ENCODE results near the gene ARHGAP11A. TPM values are rescaled to one million over a fixed set of nuclear protein-coding genes. Genes with fewer than 3 reads are reported as not detected.

The ARHGAP11A gene
- total and polyA plus RNA-seq, 2 of the 8 experiments (the other 6 are each of a cell fraction or from before 2014, with no cell fraction given), result 8.1 to 112 TPM

DNA sequence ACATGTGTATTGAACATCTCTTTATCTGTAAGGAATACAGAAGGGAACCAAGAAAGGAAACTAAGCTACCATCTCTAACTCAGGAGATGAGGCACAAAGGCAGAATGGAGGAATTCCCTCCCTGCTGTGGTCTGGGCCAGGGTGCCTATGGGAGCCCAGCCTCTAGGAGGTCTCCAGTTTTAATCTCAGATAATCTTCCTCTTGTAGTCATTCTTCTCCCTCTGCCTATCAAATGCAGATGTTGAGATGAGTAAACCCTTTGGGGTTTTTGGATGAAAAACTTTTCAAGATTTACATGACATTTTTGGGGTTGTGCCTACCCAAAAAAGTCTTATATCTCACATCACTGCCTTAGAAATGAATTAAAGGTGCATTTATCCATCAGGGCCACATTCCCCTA lies 49.5 kb downstream of the ARHGAP11A start:
- Histone ChIP-seq H4K91ac (replicated peaks; ENCODE audit: insufficient read length, low read length) (no peak overlapping the region), H3K9ac (replicated peaks in 1 of 4; ENCODE audit: extremely low read depth in 1 of 4, low read depth in 3 of 4, low read length in 3 of 4) (no peak overlapping the region), H2BK12ac (ENCODE audit: low read depth, low read length) (no peak overlapping the region), H2BK120ac (replicated peaks; ENCODE audit: low read depth, low read length) (no peak overlapping the region), H3K79me1 (ENCODE audit: low read depth, low read length) (no peaks in the 10 kb centered on the region), H2AFZ (ENCODE audit: low read length) (no peak overlapping the region), H2AK5ac (ENCODE audit: low read depth, low read length) (no peak overlapping the region), H3K9me3 (ENCODE audit: insufficient read depth in 2 of 2, low read depth in 1 of 2, low read length in 1 of 2) (no peaks in the 10 kb centered on the region), H3K18ac (ENCODE audit: extremely low read depth, low read length) (no peak overlapping the region), H4K5ac (ENCODE audit: insufficient read length, low read depth, low read length) (no peak overlapping the region), H3K27me3 (replicated peaks in 1 of 4; ENCODE audit: control insufficient read depth in 3 of 4, extremely low read depth in 1 of 4, insufficient read depth in 3 of 4, low read length in 3 of 4) (no peaks in the 10 kb centered on the region), H3K4me1 (replicated peaks in 1 of 4; ENCODE audit: control insufficient read depth in 3 of 4, insufficient read depth in 4 of 4, low read length in 3 of 4) (peaks cover under 1 to 7% (median 3%) of the 10 kb centered on the region in 4 experiments), H2BK15ac (ENCODE audit: low read length) (no peak overlapping the region), H2BK20ac (ENCODE audit: low read length) (no peak overlapping the region), H3K14ac (ENCODE audit: insufficient read length) (no peak overlapping the region), H3K23ac (ENCODE audit: insufficient read length) (no peak overlapping the region), H3K36me3 (ENCODE audit: control insufficient read depth in 2 of 4, insufficient read depth in 4 of 4, low read length in 3 of 4) (no peaks in the 10 kb centered on the region), H4K20me1 (replicated peaks in 1 of 2; ENCODE audit: control insufficient read depth in 1 of 2, insufficient read depth in 2 of 2, low read length in 2 of 2) (peaks cover 0 to 2% of the 10 kb centered on the region in 2 experiments), H3K79me2 (ENCODE audit: control insufficient read depth in 1 of 2, insufficient read depth in 2 of 2, low read length in 2 of 2) (no peaks in the 10 kb centered on the region), H2BK5ac (ENCODE audit: low read depth, low read length) (no peak overlapping the region), H3K4me2 (ENCODE audit: insufficient read depth in 1 of 2, low read depth in 2 of 2, low read length in 2 of 2) (no peak overlapping the region), H3K23me2 (ENCODE audit: low read depth, low read length) (no peaks in the 10 kb centered on the region), H3K4ac (replicated peaks; ENCODE audit: insufficient read length, low read depth, low read length) (no peak overlapping the region), H3K4me3 (ENCODE audit: extremely low read depth in 1 of 4, insufficient read depth in 2 of 4, low read depth in 3 of 4, low read length in 4 of 4) (no peak overlapping the region), H3K27ac (ENCODE audit: low read depth, low read length) (no peak overlapping the region), H3K56ac (replicated peaks; ENCODE audit: insufficient read length, low read depth, low read length) (no peak overlapping the region), H4K8ac (ENCODE audit: extremely low read depth, insufficient read depth, low read length) (no peak overlapping the region)
- DNase-seq (ENCODE audit: low read depth in 1 of 2, low spot score in 2 of 2), result no peak
- CTCF ChIA-PET (ENCODE audit: partially characterized antibody), result interaction anchor here (0.5 to 7.9 kb wide), 7 partner anchors 14 to 466 kb away, joined by 3 to 100 read pairs (median 26); no protein-coding TSS in a partner anchor
- POLR2A ChIA-PET (ENCODE audit: partially characterized antibody), result no interaction called here
- no peak for FAIRE-seq
- TF ChIP-seq RFX5 (IDR thresholded peaks at IDR 0.05; ENCODE audit: borderline replicate concordance, low read depth, low read length), result no peak
